Endothelial cell of umbilical vein (primary cell): Measurements from ENCODE around the gene TREH.

Experiments
- POLR2A ChIP-seq: IDR thresholded peaks from 2 replicates; pipeline ENCODE4 v1.6.1; 2012; ENCODE audit warnings: low read depth, mild to moderate bottlenecking, control low read depth, low read length
- TF ChIP-seq, protein P1 (sequence below), 2 donors: IDR thresholded peaks; 1 replicate in 1 of 2; 2 replicates in 1 of 2; pipeline ENCODE4 v1.5.1; 2011; ENCODE audit warnings: low read length in 2 of 2, mild to moderate bottlenecking in 2 of 2, moderate library complexity in 2 of 2, control low read depth in 1 of 2, inconsistent platforms in 1 of 2, low read depth in 1 of 2; ENCODE audit not compliant: insufficient read depth in 1 of 2; ENCODE audit errors: extremely low read depth in 1 of 2

DNA sequence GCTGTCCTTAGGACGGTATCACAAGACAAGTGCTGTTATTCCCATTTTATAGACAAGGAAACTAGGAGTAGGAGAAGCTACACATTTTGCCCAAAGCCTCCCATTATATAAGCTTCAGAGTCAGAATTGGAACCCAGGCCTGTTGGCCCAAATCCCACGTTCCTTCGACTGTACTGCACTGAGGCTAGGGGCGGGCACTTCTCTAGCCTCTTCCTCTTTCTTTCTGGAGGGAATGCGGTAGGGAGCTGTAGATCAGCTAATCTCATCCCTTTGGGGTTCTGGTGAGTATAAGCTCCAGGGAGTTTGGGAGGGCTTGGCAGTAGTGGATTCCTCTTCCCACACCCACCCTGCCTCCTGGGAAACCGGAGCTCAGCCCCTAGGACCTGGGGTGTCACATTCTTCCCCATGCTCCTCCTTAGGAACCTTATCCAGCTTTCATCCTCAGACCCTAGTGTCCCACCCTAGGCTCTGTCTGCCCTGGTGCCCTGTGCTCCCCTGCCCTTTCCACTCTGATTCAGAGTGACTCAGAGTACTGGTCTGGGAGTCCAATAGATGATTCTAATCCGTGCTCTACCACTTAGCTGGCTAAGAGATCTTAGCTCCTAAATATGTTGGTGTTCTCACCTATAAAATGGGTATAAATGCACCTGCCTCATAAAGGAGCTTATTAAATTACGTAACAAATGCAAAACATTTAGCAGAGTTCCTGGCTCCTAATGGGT is 42.7 kb downstream of the TREH start:
- TF ChIP-seq, protein P1, sequence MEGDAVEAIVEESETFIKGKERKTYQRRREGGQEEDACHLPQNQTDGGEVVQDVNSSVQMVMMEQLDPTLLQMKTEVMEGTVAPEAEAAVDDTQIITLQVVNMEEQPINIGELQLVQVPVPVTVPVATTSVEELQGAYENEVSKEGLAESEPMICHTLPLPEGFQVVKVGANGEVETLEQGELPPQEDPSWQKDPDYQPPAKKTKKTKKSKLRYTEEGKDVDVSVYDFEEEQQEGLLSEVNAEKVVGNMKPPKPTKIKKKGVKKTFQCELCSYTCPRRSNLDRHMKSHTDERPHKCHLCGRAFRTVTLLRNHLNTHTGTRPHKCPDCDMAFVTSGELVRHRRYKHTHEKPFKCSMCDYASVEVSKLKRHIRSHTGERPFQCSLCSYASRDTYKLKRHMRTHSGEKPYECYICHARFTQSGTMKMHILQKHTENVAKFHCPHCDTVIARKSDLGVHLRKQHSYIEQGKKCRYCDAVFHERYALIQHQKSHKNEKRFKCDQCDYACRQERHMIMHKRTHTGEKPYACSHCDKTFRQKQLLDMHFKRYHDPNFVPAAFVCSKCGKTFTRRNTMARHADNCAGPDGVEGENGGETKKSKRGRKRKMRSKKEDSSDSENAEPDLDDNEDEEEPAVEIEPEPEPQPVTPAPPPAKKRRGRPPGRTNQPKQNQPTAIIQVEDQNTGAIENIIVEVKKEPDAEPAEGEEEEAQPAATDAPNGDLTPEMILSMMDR (IDR thresholded peaks at IDR 0.05; ENCODE audit: extremely low read depth in 1 of 2, insufficient read depth in 1 of 2, low read depth in 1 of 2, low read length in 2 of 2): no peak
- no peak for TF ChIP-seq POLR2A
